Endodermal cell (in vitro differentiated cells): ENCODE data around the gene LRRC19. TPM values are rescaled to one million over a fixed set of nuclear protein-coding genes. Genes with fewer than 3 reads are reported as not detected.

ENCODE experiments used
- DNase-seq: peaks from one replicate; pipeline ENCODE4 v3.0.0-alpha.2; 2017
- H3K27ac ChIP-seq: 2 replicates; pipeline ENCODE4 v1.5.1; 2013; ENCODE audit warnings: mild to moderate bottlenecking, low read depth, low read length, moderate library complexity
- H3K27me3 ChIP-seq: 2 replicates; pipeline ENCODE4 v1.6.1; 2013; ENCODE audit warnings: mild to moderate bottlenecking, low read length, moderate library complexity; ENCODE audit not compliant: insufficient read depth, control insufficient read depth, poor library complexity, severe bottlenecking
- H3K36me3 ChIP-seq: 2 replicates; pipeline ENCODE4 v1.7.0; 2013; ENCODE audit warnings: mild to moderate bottlenecking, low read length, moderate library complexity; ENCODE audit not compliant: control insufficient read depth, insufficient read depth
- H3K4me1 ChIP-seq: one replicate; pipeline ENCODE4 v1.7.0; 2013; ENCODE audit warnings: low read length; ENCODE audit not compliant: control insufficient read depth, insufficient read depth
- H3K4me3 ChIP-seq: 2 replicates; pipeline ENCODE4 v1.5.1; 2013; ENCODE audit warnings: mild to moderate bottlenecking, low read length, moderate library complexity
- H3K9ac ChIP-seq: 2 replicates; pipeline ENCODE4 v1.6.1; 2013; ENCODE audit warnings: mild to moderate bottlenecking, low read length, moderate library complexity; ENCODE audit not compliant: poor library complexity, severe bottlenecking; ENCODE audit errors: extremely low read depth
- H3K9me3 ChIP-seq: 2 replicates; pipeline ENCODE4 v1.6.1; 2013; ENCODE audit warnings: mild to moderate bottlenecking, low read length, moderate library complexity; ENCODE audit not compliant: control insufficient read depth
- H3K27ac Mint-ChIP-seq: 2 replicates; pipeline ENCODE4 v1.8.0; 2020; ENCODE audit warnings: mixed read lengths
- H3K27me3 Mint-ChIP-seq: 2 replicates; pipeline ENCODE4 v1.8.0; 2021; ENCODE audit warnings: mild to moderate bottlenecking, mixed read lengths; ENCODE audit not compliant: insufficient read depth
- H3K36me3 Mint-ChIP-seq: 2 replicates; pipeline ENCODE4 v1.8.0; 2020; ENCODE audit warnings: low read depth, mixed read lengths
- H3K4me1 Mint-ChIP-seq: 2 replicates; pipeline ENCODE4 v1.8.0; 2020; ENCODE audit warnings: mixed read lengths
- H3K4me3 Mint-ChIP-seq: 2 replicates; pipeline ENCODE4 v1.8.0; 2020; ENCODE audit warnings: mild to moderate bottlenecking, moderate library complexity, mixed read lengths
- H3K9me3 Mint-ChIP-seq: 2 replicates; pipeline ENCODE4 v1.8.0; 2020; ENCODE audit warnings: mild to moderate bottlenecking, mixed read lengths
- WGBS, 2 experiments: methylation state at CpG; one replicate each; pipeline versions ENCODE4 v1.1.5 to v1.1.7; 2013; ENCODE audit warnings: missing lambda C conversion rate in 2 of 2, mixed read lengths in 1 of 2; ENCODE audit not compliant: insufficient coverage in 1 of 2, insufficient read length in 1 of 2; 5-methylcytosine and 5-hydroxymethylcytosine counted together
- long read RNA-seq, 4 experiments: library from polyadenylated mRNA in 2 of 4; library from RNA in 1 of 4; library from capped mRNA in 1 of 4; stranded (forward) in 3 of 4; unstranded in 1 of 4; transcript quantifications; one replicate each; pipeline ENCODE4 v2.0.0, GENCODE V29; 2020 to 2021; ENCODE audit warnings: inconsistent platforms in 1 of 4
- polyA plus RNA-seq, 2 experiments: library from polyadenylated mRNA; stranded (reverse); fragments of 50-300 nt; gene quantifications; one replicate each; pipeline ENCODE4 v1.2.3, GENCODE V29; 2013
- total RNA-seq, 2 donors: library from RNA; stranded (reverse); fragmentation: NEBNext Ultra II Directional in 1 of 2; extraction: Animal tissue kit (Norgen Biotek cat#: 25700) in 1 of 2; gene quantifications; 2 replicates in 1 of 2; 3 replicates in 1 of 2; pipeline ENCODE4 v1.2.1, GENCODE V29; 2021
- TF ChIP-seq, protein P1 (sequence below): fragments of 200-600 bp; sonication (generic); conservative IDR thresholded peaks from 2 replicates; pipeline ENCODE4 v1.5.0; 2021; ENCODE audit warnings: antibody characterized with exemption, mild to moderate bottlenecking

Gene LRRC19, protein sequence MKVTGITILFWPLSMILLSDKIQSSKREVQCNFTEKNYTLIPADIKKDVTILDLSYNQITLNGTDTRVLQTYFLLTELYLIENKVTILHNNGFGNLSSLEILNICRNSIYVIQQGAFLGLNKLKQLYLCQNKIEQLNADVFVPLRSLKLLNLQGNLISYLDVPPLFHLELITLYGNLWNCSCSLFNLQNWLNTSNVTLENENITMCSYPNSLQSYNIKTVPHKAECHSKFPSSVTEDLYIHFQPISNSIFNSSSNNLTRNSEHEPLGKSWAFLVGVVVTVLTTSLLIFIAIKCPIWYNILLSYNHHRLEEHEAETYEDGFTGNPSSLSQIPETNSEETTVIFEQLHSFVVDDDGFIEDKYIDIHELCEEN
- total RNA-seq = not detected
- not detected for polyA plus RNA-seq (2013, experiment 1 of 2)
- polyA plus RNA-seq (2013, experiment 2 of 2) = not detected
- long read RNA-seq, experiment 1 = 0 reads
- long read RNA-seq, experiment 2 = 0 reads
- long read RNA-seq, experiment 3, partial matches to known transcripts = 0 of 1 reads
- long read RNA-seq, experiment 3, other reads (novel, unspliced or antisense) = 1 of 1 reads
- long read RNA-seq, experiment 4 = 0 reads

DNA sequence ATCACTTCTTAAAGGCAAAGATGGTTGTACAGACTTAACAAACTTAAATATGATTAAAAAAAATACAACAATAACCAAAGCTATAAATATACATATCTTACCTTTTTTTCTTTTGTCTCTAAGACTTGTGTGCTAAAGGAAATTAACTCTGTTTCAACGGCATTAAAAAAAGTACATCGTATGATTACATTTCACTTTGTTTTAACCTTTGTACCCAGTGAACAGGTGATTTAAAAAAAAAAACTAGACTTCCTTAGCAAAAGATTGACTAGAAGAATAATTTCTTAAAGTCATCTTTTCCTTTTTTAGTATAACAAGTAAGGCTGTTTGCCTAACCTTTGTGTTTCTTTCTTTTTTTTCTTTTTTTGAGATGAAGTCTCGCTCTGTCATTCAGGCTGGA lies at the start of gene LRRC19:
LRRC19 (minus strand) TSS at position 182 of the 400 bp plus-strand sequence. CDS start 5,978 bp downstream, outside the sequence.
- TF ChIP-seq, protein P1, sequence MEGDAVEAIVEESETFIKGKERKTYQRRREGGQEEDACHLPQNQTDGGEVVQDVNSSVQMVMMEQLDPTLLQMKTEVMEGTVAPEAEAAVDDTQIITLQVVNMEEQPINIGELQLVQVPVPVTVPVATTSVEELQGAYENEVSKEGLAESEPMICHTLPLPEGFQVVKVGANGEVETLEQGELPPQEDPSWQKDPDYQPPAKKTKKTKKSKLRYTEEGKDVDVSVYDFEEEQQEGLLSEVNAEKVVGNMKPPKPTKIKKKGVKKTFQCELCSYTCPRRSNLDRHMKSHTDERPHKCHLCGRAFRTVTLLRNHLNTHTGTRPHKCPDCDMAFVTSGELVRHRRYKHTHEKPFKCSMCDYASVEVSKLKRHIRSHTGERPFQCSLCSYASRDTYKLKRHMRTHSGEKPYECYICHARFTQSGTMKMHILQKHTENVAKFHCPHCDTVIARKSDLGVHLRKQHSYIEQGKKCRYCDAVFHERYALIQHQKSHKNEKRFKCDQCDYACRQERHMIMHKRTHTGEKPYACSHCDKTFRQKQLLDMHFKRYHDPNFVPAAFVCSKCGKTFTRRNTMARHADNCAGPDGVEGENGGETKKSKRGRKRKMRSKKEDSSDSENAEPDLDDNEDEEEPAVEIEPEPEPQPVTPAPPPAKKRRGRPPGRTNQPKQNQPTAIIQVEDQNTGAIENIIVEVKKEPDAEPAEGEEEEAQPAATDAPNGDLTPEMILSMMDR = no peak
- no peak within 1 kb of the TSS for H3K27ac Mint-ChIP-seq
- 95 to 100% methylated on average over 3 of the region's 3 CpGs for WGBS, 2 experiments

DNA sequence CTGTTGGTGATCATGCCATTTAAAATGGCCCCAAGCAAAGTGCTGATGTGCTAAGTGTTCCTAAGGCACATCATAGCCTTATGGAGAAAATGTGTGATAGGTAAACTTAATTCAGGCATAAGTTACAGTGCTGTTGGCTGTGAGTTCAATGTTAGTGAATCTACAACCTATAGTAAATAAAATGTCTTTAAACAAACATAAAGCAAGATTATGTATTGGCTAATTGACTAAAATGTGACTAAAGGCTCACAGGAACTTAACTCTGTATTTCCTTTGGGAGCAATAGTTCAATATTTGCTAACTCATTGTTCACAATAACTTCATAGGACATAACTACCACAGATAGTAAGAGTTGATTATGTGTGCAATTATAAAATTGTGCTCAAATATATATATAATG lies 49.4 kb upstream of the LRRC19 start:
- Mint-ChIP-seq H3K27ac (no peak overlapping the region), H3K4me1 (no peaks in the 10 kb centered on the region), H3K27me3 (no peaks in the 10 kb centered on the region), H3K4me3 (no peak overlapping the region), H3K36me3 (peaks cover 11% of the 10 kb centered on the region), H3K9me3 (no peaks in the 10 kb centered on the region)
- Histone ChIP-seq H3K4me3 (no peak overlapping the region), H3K9ac (no peak overlapping the region), H3K27me3 (no peaks in the 10 kb centered on the region), H3K9me3 (no peaks in the 10 kb centered on the region), H3K4me1 (no peaks in the 10 kb centered on the region), H3K27ac (no peak overlapping the region), H3K36me3 (no peaks in the 10 kb centered on the region)
- DNase-seq = no peak
- TF ChIP-seq, protein P1 = no peak

More for the DNA sequence above, at the start of gene LRRC19:
- Histone ChIP-seq H3K9ac (no peak within 1 kb of the TSS), H3K27ac (no peak within 1 kb of the TSS), H3K27me3 (no peaks in the 10 kb centered on the region), H3K4me3 (no peak within 1 kb of the TSS), H3K9me3 (no peaks in the 10 kb centered on the region), H3K36me3 (no peaks in the 10 kb centered on the region), H3K4me1 (no peaks in the 10 kb centered on the region)
- Mint-ChIP-seq H3K27me3 (no peaks in the 10 kb centered on the region), H3K9me3 (no peaks in the 10 kb centered on the region), H3K36me3 (no peaks in the 10 kb centered on the region), H3K4me1 (no peaks in the 10 kb centered on the region), H3K4me3 (no peak within 1 kb of the TSS)
- DNase-seq = no peak

DNA sequence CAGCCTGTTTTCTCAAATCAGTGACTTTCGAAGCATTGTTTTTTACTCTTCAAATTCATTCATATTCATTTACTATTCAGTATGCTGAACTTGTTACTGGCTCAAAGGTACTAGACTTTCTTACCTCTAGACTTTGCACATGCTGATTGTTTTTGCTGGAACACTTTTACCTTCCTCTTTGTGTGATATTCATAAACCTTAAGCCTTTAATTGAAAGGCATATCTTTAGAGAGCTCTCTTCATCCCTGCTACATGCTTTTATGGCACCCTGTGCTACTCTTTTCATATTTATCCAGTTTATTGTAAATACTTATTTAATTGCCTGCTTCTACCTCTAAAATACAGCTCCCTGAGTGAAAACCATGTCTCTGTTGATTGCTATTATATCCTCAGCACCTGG lies 48.7 kb upstream of the LRRC19 start:
- H3K27ac Mint-ChIP-seq = no peak overlapping the region
- no peaks in the 10 kb centered on the region for H3K9me3 ChIP-seq
- no peak overlapping the region for H3K9ac ChIP-seq
- peaks cover 11% of the 10 kb centered on the region for H3K36me3 Mint-ChIP-seq
- 95 to 100% methylated on average over 1 of the region's 1 CpG for WGBS, 2 experiments
- H3K4me1 Mint-ChIP-seq = no peaks in the 10 kb centered on the region
- no peak overlapping the region for H3K27ac ChIP-seq
- H3K4me1 ChIP-seq = no peaks in the 10 kb centered on the region
- no peaks in the 10 kb centered on the region for H3K27me3 Mint-ChIP-seq
- no peaks in the 10 kb centered on the region for H3K36me3 ChIP-seq
- no peaks in the 10 kb centered on the region for H3K9me3 Mint-ChIP-seq
- no peak overlapping the region for H3K4me3 Mint-ChIP-seq
- no peak overlapping the region for H3K4me3 ChIP-seq
- TF ChIP-seq, protein P1 = no peak
- no peak for DNase-seq
- H3K27me3 ChIP-seq = no peaks in the 10 kb centered on the region
